ENCODE measurements around the gene MMP24. TPM values are rescaled to one million over a fixed set of nuclear protein-coding genes. Genes with fewer than 3 reads are reported as not detected.
A peak's percentile ranks its signal among the peaks of the same experiment; 100 is the strongest.

Gene MMP24
- total RNA-seq, 1 experiment from 2014 or later: 0.91 TPM

- Histone ChIP-seq H3K27me3 (ENCODE audit: low read length) (no peaks in the 10 kb centered on the region), H3K9me2 (replicated peaks; ENCODE audit: low read length) (no peaks in the 10 kb centered on the region), H3K4me1 (ENCODE audit: insufficient read depth, low read length) (peaks cover 86% of the 10 kb centered on the region), H3K4me2 (ENCODE audit: low read length) (peak overlapping the region; percentile 44), H3K9me3 (ENCODE audit: low read length) (no peaks in the 10 kb centered on the region), H3K4me3 (ENCODE audit: low read length) (no peak overlapping the region), H3K9ac (ENCODE audit: low read length) (peak overlapping the region; percentile 91), H3K79me2 (ENCODE audit: low read length) (0 out of 2 replicates have a peak, but pooled peaks cover 7% of the 10 kb centered on the region), H3K36me3 (ENCODE audit: low read depth, low read length) (no peaks in the 10 kb centered on the region), H2AFZ (ENCODE audit: low read length) (no peak overlapping the region), H3K27ac (ENCODE audit: low read length) (peak overlapping the region; percentile 98), H3F3A (ENCODE audit: low read length, unreplicated experiment) (peaks cover 17% of the 10 kb centered on the region), H4K20me1 (ENCODE audit: low read length) (no peaks in the 10 kb centered on the region)
- DNase-seq: no peak
- intact Hi-C loops (cut with micrococcal nuclease): loop anchor here (2.0 kb wide), 2 partner anchors 14 to 134 kb away; partner anchors contain the start of gene GDF5
- TF ChIP-seq EZH2 (IDR thresholded peaks at IDR 0.05; ENCODE audit: low read length, unreplicated experiment) (no peak), EZH2phosphoT487 (IDR thresholded peaks at IDR 0.05; ENCODE audit: borderline replicate concordance, low read length) (no peak)
- TF ChIP-seq, protein P1, sequence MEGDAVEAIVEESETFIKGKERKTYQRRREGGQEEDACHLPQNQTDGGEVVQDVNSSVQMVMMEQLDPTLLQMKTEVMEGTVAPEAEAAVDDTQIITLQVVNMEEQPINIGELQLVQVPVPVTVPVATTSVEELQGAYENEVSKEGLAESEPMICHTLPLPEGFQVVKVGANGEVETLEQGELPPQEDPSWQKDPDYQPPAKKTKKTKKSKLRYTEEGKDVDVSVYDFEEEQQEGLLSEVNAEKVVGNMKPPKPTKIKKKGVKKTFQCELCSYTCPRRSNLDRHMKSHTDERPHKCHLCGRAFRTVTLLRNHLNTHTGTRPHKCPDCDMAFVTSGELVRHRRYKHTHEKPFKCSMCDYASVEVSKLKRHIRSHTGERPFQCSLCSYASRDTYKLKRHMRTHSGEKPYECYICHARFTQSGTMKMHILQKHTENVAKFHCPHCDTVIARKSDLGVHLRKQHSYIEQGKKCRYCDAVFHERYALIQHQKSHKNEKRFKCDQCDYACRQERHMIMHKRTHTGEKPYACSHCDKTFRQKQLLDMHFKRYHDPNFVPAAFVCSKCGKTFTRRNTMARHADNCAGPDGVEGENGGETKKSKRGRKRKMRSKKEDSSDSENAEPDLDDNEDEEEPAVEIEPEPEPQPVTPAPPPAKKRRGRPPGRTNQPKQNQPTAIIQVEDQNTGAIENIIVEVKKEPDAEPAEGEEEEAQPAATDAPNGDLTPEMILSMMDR (conservative IDR thresholded peaks at IDR 0.05; ENCODE audit: low read depth, low read length): no peak
- no peak for ATAC-seq
- POLR2A ChIA-PET (ENCODE audit: unreplicated experiment): interaction anchor here (0.6 to 1.1 kb wide), 2 partner anchors 150 to 306 kb away, joined by 3 to 4 read pairs; no protein-coding TSS in a partner anchor
- BruUV-seq (replicated peaks): no TSS peak
- CTCF ChIA-PET: interaction anchor here (0.9 to 3.7 kb wide), 7 partner anchors 14 to 142 kb away, joined by 3 to 19 read pairs (median 4); no protein-coding TSS in a partner anchor
Observed at GRCh38 chr20:35304956-35305355, 78.5 kb downstream of the MMP24 start.

GRCh38 chr20:35305682-35306556, 79.4 kb downstream of the MMP24 start:
- CTCF ChIA-PET: interaction anchor here (0.6 to 3.7 kb wide), 6 partner anchors 13 to 777 kb away, joined by 3 to 19 read pairs (median 4); no protein-coding TSS in a partner anchor
- POLR2A ChIA-PET (ENCODE audit: unreplicated experiment): interaction anchor here (0.6 to 1.1 kb wide), 4 partner anchors 27 to 305 kb away, joined by 3 to 5 read pairs (median 4); partner anchors contain the start of gene MMP24OS
- Histone ChIP-seq H3K79me2 (ENCODE audit: low read length) (0 out of 2 replicates have a peak, but pooled peaks cover 7% of the 10 kb centered on the region), H3K9ac (ENCODE audit: low read length) (peak overlapping the region; percentile 91), H3K9me3 (ENCODE audit: low read length) (no peaks in the 10 kb centered on the region), H3F3A (ENCODE audit: low read length, unreplicated experiment) (peaks cover 17% of the 10 kb centered on the region), H3K4me3 (ENCODE audit: low read length) (no peak overlapping the region), H4K20me1 (ENCODE audit: low read length) (no peaks in the 10 kb centered on the region), H3K27ac (ENCODE audit: low read length) (peak overlapping the region; percentile 98), H3K9me2 (replicated peaks; ENCODE audit: low read length) (no peaks in the 10 kb centered on the region), H3K4me1 (ENCODE audit: insufficient read depth, low read length) (peaks cover 90% of the 10 kb centered on the region), H2AFZ (ENCODE audit: low read length) (no peak overlapping the region), H3K4me2 (ENCODE audit: low read length) (peak overlapping the region; percentile 45), H3K27me3 (ENCODE audit: low read length) (no peaks in the 10 kb centered on the region), H3K36me3 (ENCODE audit: low read depth, low read length) (no peaks in the 10 kb centered on the region)
- TSS peak; percentile 6 for BruUV-seq (replicated peaks)
- peak; percentile 73 for ATAC-seq
- TF ChIP-seq EZH2phosphoT487 (IDR thresholded peaks at IDR 0.05; ENCODE audit: borderline replicate concordance, low read length) (no peak), EZH2 (IDR thresholded peaks at IDR 0.05; ENCODE audit: low read length, unreplicated experiment) (no peak)
- TF ChIP-seq, protein P1 (conservative IDR thresholded peaks at IDR 0.05; ENCODE audit: low read depth, low read length): no peak
- intact Hi-C loops (cut with micrococcal nuclease): loop anchor here (2.0 kb wide), 2 partner anchors 13 to 133 kb away; partner anchors contain the start of gene GDF5
- DNase-seq: peak; percentile 100

Data from PC-3 (cell line).